D721Med (cell line): Measurements from ENCODE around the gene HPS1.

Experiments
- DNase-seq: peaks from one replicate; pipeline ENCODE4 v3.0.0; 2011; ENCODE audit warnings: low spot score; ENCODE audit not compliant: insufficient read length
- FAIRE-seq: peaks from 2 replicates; lab custom pipeline; 2011; peaks lifted over from hg19 to GRCh38; lab: Jason Lieb, UNC
- TF ChIP-seq, protein P1 (sequence below): IDR thresholded peaks from 2 replicates; pipeline ENCODE4 v1.5.1; 2012; ENCODE audit warnings: mild to moderate bottlenecking, control low read depth; ENCODE audit not compliant: insufficient read depth; ENCODE audit errors: missing control alignments

The HPS1 gene

DNA sequence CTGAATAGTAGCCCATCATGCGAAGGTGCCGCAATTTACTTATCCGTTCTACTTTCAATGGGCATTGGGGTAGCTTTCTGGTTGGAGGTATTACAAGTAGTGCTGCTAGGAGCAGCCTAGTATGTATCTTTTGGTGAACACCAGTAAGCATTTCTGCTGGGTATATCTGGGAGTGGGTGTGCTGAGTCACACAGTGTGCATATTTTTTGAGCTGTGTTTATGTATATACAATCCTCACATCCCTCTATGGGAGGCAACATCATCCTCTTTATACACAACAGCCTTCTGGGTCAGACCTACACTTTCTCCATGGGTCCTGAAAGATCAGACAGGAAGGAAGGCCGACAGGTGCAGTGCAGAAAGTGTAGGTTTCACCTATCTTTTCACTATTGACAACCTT lies 68.0 kb downstream of the HPS1 start:
- DNase-seq (no peak), FAIRE-seq (no peak)
- TF ChIP-seq, protein P1, sequence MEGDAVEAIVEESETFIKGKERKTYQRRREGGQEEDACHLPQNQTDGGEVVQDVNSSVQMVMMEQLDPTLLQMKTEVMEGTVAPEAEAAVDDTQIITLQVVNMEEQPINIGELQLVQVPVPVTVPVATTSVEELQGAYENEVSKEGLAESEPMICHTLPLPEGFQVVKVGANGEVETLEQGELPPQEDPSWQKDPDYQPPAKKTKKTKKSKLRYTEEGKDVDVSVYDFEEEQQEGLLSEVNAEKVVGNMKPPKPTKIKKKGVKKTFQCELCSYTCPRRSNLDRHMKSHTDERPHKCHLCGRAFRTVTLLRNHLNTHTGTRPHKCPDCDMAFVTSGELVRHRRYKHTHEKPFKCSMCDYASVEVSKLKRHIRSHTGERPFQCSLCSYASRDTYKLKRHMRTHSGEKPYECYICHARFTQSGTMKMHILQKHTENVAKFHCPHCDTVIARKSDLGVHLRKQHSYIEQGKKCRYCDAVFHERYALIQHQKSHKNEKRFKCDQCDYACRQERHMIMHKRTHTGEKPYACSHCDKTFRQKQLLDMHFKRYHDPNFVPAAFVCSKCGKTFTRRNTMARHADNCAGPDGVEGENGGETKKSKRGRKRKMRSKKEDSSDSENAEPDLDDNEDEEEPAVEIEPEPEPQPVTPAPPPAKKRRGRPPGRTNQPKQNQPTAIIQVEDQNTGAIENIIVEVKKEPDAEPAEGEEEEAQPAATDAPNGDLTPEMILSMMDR: no peak

DNA sequence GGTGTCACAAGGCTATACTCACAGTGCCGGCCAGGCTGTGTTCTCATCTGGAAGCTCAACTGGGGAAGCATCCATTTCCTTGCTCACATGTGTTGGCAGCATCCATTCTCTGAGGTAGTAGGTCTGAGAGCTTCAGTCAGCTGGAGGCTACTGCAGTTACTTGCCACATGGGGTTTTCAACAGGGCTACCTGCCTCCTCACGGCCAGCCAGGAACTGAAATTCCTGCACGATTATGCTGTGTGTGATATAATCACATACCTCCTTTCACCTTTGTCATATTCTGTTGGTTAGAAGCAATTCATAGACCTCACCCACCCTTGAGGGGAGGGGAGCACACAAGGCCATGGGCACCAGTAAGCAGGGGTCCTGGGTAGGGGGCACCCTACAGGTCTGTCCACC lies 69.2 kb downstream of the HPS1 start:
- no peak for DNase-seq

DNA sequence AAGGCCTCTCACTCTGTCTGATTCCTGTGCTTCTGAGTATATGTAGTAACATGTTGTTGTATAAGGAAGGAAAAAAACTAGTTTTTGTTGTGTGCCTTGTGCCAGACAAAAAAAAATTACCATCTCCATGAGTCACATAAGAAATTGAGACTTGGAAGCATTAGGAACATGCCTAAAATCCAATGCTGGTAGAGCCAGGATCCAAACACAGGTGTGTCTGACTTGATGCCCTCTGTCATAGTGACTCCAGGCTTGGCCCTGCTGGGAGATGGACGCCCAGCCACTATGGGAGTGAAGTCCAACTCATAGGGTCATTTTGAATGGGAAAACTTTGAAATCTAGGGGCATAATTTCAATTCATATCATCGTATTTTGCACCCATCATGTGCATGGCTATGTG lies 69.7 kb downstream of the HPS1 start:
- DNase-seq: no peak
- FAIRE-seq: no peak
- TF ChIP-seq, protein P1: no peak

More for the DNA sequence above, 69.2 kb downstream of the HPS1 start:
- no peak for FAIRE-seq
- TF ChIP-seq, protein P1: no peak

DNA sequence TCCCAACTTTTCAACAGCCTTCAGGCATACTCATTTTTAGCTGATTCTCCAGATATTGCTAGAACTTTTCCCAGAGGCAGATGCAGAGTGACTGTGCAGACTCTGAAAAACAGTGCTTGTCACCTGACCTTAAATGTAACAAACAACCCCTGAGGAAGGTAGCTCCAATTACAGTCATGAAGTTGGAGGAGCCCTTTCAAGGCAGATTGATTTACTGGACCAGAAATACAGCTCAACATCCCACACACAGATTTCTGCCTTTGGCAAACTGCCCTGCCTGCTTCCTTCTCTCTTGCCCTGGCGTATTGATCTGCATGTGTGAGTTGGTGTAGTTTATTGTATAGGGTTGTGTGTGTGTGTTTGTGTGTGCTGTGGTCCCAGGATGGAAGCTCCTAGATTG lies 70.2 kb downstream of the HPS1 start:
- FAIRE-seq (no peak), DNase-seq (no peak)
- TF ChIP-seq, protein P1: no peak

DNA sequence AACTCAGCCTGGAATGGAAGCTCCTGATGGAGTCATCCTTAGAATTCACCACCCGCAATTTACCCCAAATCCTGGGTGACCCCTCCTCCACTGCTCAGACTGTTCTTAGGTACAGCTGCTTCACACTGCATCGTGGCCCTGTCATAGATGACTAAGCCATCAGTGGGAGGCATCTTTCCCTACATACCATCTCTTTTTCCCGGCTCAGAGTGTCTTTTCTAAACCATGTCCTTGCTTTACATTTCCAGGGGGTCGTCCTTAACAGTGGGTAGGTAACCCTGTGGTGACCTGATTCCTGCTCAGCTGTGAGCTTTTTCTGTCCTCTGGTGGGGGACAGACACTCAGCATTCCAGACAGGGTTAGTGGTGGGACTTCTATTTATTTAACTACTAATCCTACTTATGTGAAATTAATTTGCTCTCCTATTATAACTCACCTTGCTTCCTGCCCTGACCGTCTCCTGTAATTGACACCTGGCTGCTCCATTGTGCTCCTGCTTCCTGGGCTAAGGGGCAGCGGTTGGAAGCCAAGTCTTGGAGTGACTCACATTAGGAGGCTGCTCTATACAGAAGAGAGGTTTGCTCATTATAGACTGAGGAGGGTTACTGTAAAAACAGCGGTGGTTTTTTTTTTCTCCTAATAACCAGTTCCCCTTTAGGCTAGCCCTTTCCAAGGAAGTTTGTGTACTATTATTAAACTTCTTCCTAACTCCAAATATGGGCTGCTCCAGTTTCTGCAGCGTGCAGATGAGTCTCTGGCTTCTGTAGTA lies 72.3 kb downstream of the HPS1 start:
- FAIRE-seq (no peak), DNase-seq (no peak)
- TF ChIP-seq, protein P1: no peak

DNA sequence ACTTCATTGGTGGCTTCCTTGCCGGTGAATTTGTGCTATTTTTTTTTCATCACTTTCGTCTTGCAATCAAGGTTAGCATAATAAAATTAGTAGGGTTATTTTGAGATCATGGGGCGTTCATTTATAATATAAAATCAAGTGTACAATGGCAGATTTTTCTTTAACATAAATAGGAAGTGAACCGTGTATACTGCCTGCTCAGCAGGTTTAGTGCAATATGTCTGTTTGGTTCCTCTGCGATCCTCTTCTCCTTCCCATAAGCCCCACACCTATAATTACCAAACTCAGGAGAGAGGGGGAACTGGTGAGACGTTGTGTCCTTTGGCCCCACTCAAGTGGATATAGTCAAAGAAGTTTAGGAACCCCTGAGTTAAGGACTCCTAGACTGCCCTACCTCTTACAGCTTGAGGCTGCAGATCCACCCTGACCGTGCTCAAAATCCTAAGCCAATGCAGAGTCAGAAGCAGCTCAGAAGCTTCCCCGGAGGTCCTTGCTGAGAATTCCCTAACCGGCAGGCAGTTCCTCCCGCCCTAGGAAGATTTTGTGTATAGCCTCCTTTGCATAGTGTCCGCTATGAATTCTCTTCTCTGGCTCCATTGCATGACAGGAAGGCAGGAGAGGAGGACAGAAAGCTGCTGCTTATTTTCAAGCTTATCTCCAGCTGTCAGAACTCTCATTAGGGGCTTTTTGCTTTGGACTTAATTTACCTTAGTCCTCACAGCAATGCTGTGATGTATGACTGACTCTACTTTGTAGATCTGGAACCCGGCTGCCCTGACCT lies 73.3 kb downstream of the HPS1 start:
- TF ChIP-seq, protein P1: no peak
- no peak for DNase-seq
- FAIRE-seq: no peak
